Measurements from ENCODE around the gene IMP4. TPM values are rescaled to one million over a fixed set of nuclear protein-coding genes. Genes with fewer than 3 reads are reported as not detected.
"Not testable (repeated sequence)": the region's sequence is repeated elsewhere in the genome, so short reads cannot be mapped to it uniquely, and the experiment has no call there.

The IMP4 gene
- total RNA-seq, 1 experiment from 2014 or later: 101 TPM

- H3K4me2 ChIP-seq (ENCODE audit: insufficient read depth, insufficient read length, low read length): peak overlapping the region; percentile 22
- no peak overlapping the region for H2AK5ac ChIP-seq (ENCODE audit: insufficient read length, low read length)
- no peak overlapping the region for H2BK20ac ChIP-seq (ENCODE audit: low read depth, low read length, poor library complexity, severe bottlenecking)
- Mint-ChIP-seq H3K4me3 (peak overlapping the region; percentile 66 to 68), H3K9me3 (no peaks in the 10 kb centered on the region; a peak in 2 of 5 replicates), H3K27ac (peak overlapping the region in 1 of 3 experiments; percentile 44; a peak in 1 of 7 replicates), H3K4me1 (peaks cover 17 to 20% of the 10 kb centered on the region in 2 experiments), H3K36me3 (ENCODE audit: insufficient read depth in 1 of 3, low read depth in 3 of 3) (peaks cover 0 to 3% (median under 1%) of the 10 kb centered on the region in 3 experiments; a peak in 2 of 7 replicates), H3K27me3 (ENCODE audit: low read depth) (peaks cover 44% of the 10 kb centered on the region)
- H3K27ac ChIP-seq (ENCODE audit: insufficient read length, low read depth, low read length): no peak overlapping the region
- no CpG with 5 or more reads among the region's 29 CpGs for WGBS (ENCODE audit: extremely low coverage, insufficient read length, low lambda C conversion rate)
- no peaks in the 10 kb centered on the region for H3K27me3 ChIP-seq (ENCODE audit: insufficient read depth, low read length)
- no peak overlapping the region for H3K18ac ChIP-seq (ENCODE audit: insufficient read length, low read depth, low read length)
- H2BK120ac ChIP-seq (ENCODE audit: low read depth, low read length, poor library complexity, severe bottlenecking): no peak overlapping the region
- TF ChIP-seq CTCF (conservative IDR thresholded peaks at IDR 0.05): peak; percentile 98; the same call in 2 of the 3 replicates
- no peak overlapping the region for H3K4ac ChIP-seq (ENCODE audit: low read depth, low read length)
- H2BK15ac ChIP-seq (ENCODE audit: low read depth, low read length): no peak overlapping the region
- no peak overlapping the region for H3K56ac ChIP-seq (ENCODE audit: insufficient read length, low read depth, low read length)
- H3K9ac ChIP-seq (ENCODE audit: extremely low read depth, insufficient read length, low read length): no peak overlapping the region
- peak; percentile 79 for DNase-seq
- H3K23me2 ChIP-seq (ENCODE audit: insufficient read length, low read depth, low read length, poor library complexity, severe bottlenecking): no peaks in the 10 kb centered on the region
- no peak overlapping the region for H3K23ac ChIP-seq (ENCODE audit: insufficient read length, low read depth, low read length)
- no peak overlapping the region for H4K8ac ChIP-seq (replicated peaks; ENCODE audit: insufficient read length, low read depth, low read length)
- H4K5ac ChIP-seq (ENCODE audit: insufficient read length, low read depth, low read length): no peak overlapping the region
- peak overlapping the region; percentile 52 for H2AFZ ChIP-seq (ENCODE audit: low read length)
- no peak overlapping the region for H3T11ph ChIP-seq (ENCODE audit: low read length)
- no peaks in the 10 kb centered on the region for H3K79me1 ChIP-seq (ENCODE audit: insufficient read depth, low read depth, low read length, poor library complexity, severe bottlenecking)
- no peak overlapping the region for H2BK12ac ChIP-seq (ENCODE audit: insufficient read length, low read depth, low read length)
- H4K20me1 ChIP-seq (ENCODE audit: control insufficient read depth, insufficient read depth, insufficient read length): no peaks in the 10 kb centered on the region
- no peak overlapping the region for H4K91ac ChIP-seq (ENCODE audit: insufficient read length, low read depth, low read length)
- no peaks in the 10 kb centered on the region for H3K9me3 ChIP-seq (ENCODE audit: control insufficient read depth, low read depth, low read length)
- H2BK5ac ChIP-seq (ENCODE audit: insufficient read length, low read length): no peak overlapping the region
- no peak overlapping the region for H3K14ac ChIP-seq (ENCODE audit: insufficient read depth, low read length)
- H3K4me1 ChIP-seq (ENCODE audit: insufficient read depth, low read length): no peaks in the 10 kb centered on the region
- no peaks in the 10 kb centered on the region for H3K79me2 ChIP-seq (ENCODE audit: insufficient read depth, low read length)
These were observed 10.2 kb upstream of the IMP4 start for GRCh38 chr2:130332271-130333073.

GRCh38 chr2:130333253-130333652 lies 9.4 kb upstream of the IMP4 start:
- not testable (repeated sequence) for H3K9me3 Mint-ChIP-seq; H2AFZ ChIP-seq (ENCODE audit: low read length); H3K56ac ChIP-seq (ENCODE audit: insufficient read length, low read depth, low read length); H4K5ac ChIP-seq (ENCODE audit: insufficient read length, low read depth, low read length); H2BK20ac ChIP-seq (ENCODE audit: low read depth, low read length, poor library complexity, severe bottlenecking); H3K4me1 ChIP-seq (ENCODE audit: insufficient read depth, low read length); H3T11ph ChIP-seq (ENCODE audit: low read length); H3K4me2 ChIP-seq (ENCODE audit: insufficient read depth, insufficient read length, low read length); H3K23me2 ChIP-seq (ENCODE audit: insufficient read length, low read depth, low read length, poor library complexity, severe bottlenecking); H3K79me2 ChIP-seq (ENCODE audit: insufficient read depth, low read length); H4K91ac ChIP-seq (ENCODE audit: insufficient read length, low read depth, low read length); H3K14ac ChIP-seq (ENCODE audit: insufficient read depth, low read length); H4K8ac ChIP-seq (replicated peaks; ENCODE audit: insufficient read length, low read depth, low read length); H3K9me3 ChIP-seq (ENCODE audit: control insufficient read depth, low read depth, low read length); H3K79me1 ChIP-seq (ENCODE audit: insufficient read depth, low read depth, low read length, poor library complexity, severe bottlenecking); H2BK12ac ChIP-seq (ENCODE audit: insufficient read length, low read depth, low read length); H3K4ac ChIP-seq (ENCODE audit: low read depth, low read length); H2BK5ac ChIP-seq (ENCODE audit: insufficient read length, low read length); H2AK5ac ChIP-seq (ENCODE audit: insufficient read length, low read length); H3K27me3 ChIP-seq (ENCODE audit: insufficient read depth, low read length); H3K23ac ChIP-seq (ENCODE audit: insufficient read length, low read depth, low read length); H2BK15ac ChIP-seq (ENCODE audit: low read depth, low read length); DNase-seq; H3K27ac Mint-ChIP-seq; H3K27ac ChIP-seq (ENCODE audit: insufficient read length, low read depth, low read length); H3K9ac ChIP-seq (ENCODE audit: extremely low read depth, insufficient read length, low read length); H2BK120ac ChIP-seq (ENCODE audit: low read depth, low read length, poor library complexity, severe bottlenecking); H4K20me1 ChIP-seq (ENCODE audit: control insufficient read depth, insufficient read depth, insufficient read length); H3K36me3 Mint-ChIP-seq (ENCODE audit: insufficient read depth in 1 of 3, low read depth in 3 of 3); H3K18ac ChIP-seq (ENCODE audit: insufficient read length, low read depth, low read length); H3K4me3 Mint-ChIP-seq
- Mint-ChIP-seq H3K4me1 (peaks cover 19 to 22% of the 10 kb centered on the region in 2 experiments), H3K27me3 (ENCODE audit: low read depth) (peaks cover 39% of the 10 kb centered on the region)
- no CpG with 5 or more reads among the region's 8 CpGs for WGBS (ENCODE audit: extremely low coverage, insufficient read length, low lambda C conversion rate)

All from H9 (cell line).